ENCODE data around the gene C2orf49.

Gene C2orf49

GRCh38 chr2:105397025-105397722 lies 59.8 kb downstream of the C2orf49 start:
- Histone ChIP-seq H3K27me3 (no peaks in the 10 kb centered on the region), H4K20me1 (no peaks in the 10 kb centered on the region), H3K9me3 (peaks cover 14% of the 10 kb centered on the region), H3K4me1 (no peaks in the 10 kb centered on the region), H3K4me2 (no peak overlapping the region), H3K36me3 (no peaks in the 10 kb centered on the region), H3K4me3 (no peak overlapping the region), H3K27ac (no peak overlapping the region), H3K9ac (no peak overlapping the region)
- no peak for TF ChIP-seq Cebpa-rat (IDR thresholded peaks at IDR 0.05)

GRCh38 chr2:105397953-105398335 lies 60.6 kb downstream of the C2orf49 start:
- H3K27me3 ChIP-seq: no peaks in the 10 kb centered on the region
- H3K27ac ChIP-seq: no peak overlapping the region
- TF ChIP-seq Cebpa-rat (IDR thresholded peaks at IDR 0.05): no peak
- H3K4me1 ChIP-seq: no peaks in the 10 kb centered on the region
- no peaks in the 10 kb centered on the region for H4K20me1 ChIP-seq
- no peak overlapping the region for H3K9ac ChIP-seq
- no peak overlapping the region for H3K4me3 ChIP-seq
- no peak overlapping the region for H3K4me2 ChIP-seq
- H3K36me3 ChIP-seq: no peaks in the 10 kb centered on the region
- peaks cover 14% of the 10 kb centered on the region for H3K9me3 ChIP-seq

GRCh38 chr2:105398336-105399206 lies 61.2 kb downstream of the C2orf49 start, which contains the start of gene FHL2:
FHL2 (minus strand) TSS chr2:105399051; CDS start chr2:105386516, 12,535 bp downstream.
- H3K4me1 ChIP-seq: no peaks in the 10 kb centered on the region
- H3K9me3 ChIP-seq: peaks cover 14% of the 10 kb centered on the region
- H3K36me3 ChIP-seq: no peaks in the 10 kb centered on the region
- H3K4me3 ChIP-seq: no peak within 1 kb of the TSS
- no peak within 1 kb of the TSS for H3K9ac ChIP-seq
- no peaks in the 10 kb centered on the region for H3K27me3 ChIP-seq
- no peaks in the 10 kb centered on the region for H4K20me1 ChIP-seq
- no peak for TF ChIP-seq Cebpa-rat (IDR thresholded peaks at IDR 0.05)
- no peak within 1 kb of the TSS for H3K27ac ChIP-seq
- H3K4me2 ChIP-seq: no peak within 1 kb of the TSS

All from BLaER1 (cell line).